T-helper 17 cell (primary cell): Measurements from ENCODE around the gene SMYD4. TPM values are rescaled to one million over a fixed set of nuclear protein-coding genes. Genes with fewer than 3 reads are reported as not detected.
"Not testable (repeated sequence)": the region's sequence is repeated elsewhere in the genome, so short reads cannot be mapped to it uniquely, and the experiment has no call there.

ENCODE experiments used
- ATAC-seq: fragments of 150-1000 bp; cut with Tn5 transposase; 2 replicates; pipeline ENCODE4 v1.10.0; 2021; ENCODE audit warnings: mild to moderate bottlenecking, moderate library complexity
- DNase-seq, 3 donors: peaks; one replicate each; pipeline versions ENCODE4 v3.0.0 to v3.0.0-alpha.2; 2020 to 2021
- H3K9me3 ChIP-seq: one replicate; pipeline ENCODE4 v1.7.0; 2013; ENCODE audit warnings: low read length, mild to moderate bottlenecking; ENCODE audit not compliant: control insufficient read depth, poor library complexity, severe bottlenecking
- H3K27ac Mint-ChIP-seq: one replicate; pipeline ENCODE4 v1.8.0; 2022; ENCODE audit warnings: mild to moderate bottlenecking, moderate library complexity, mixed read lengths
- H3K27me3 Mint-ChIP-seq: one replicate; pipeline ENCODE4 v1.8.0; 2022; ENCODE audit warnings: mixed read lengths
- H3K36me3 Mint-ChIP-seq: one replicate; pipeline ENCODE4 v1.8.0; 2022; ENCODE audit warnings: low read depth, mixed read lengths
- H3K4me1 Mint-ChIP-seq: one replicate; pipeline ENCODE4 v1.8.0; 2022; ENCODE audit warnings: mild to moderate bottlenecking, mixed read lengths
- H3K4me3 Mint-ChIP-seq: one replicate; pipeline ENCODE4 v1.8.0; 2022; ENCODE audit warnings: mild to moderate bottlenecking, moderate library complexity, mixed read lengths
- total RNA-seq, 4 donors: library from RNA in 2 of 4; stranded (reverse) in 2 of 4; gene quantifications; one replicate each; pipeline ENCODE4 v1.2.3 and lab custom pipeline; 2022 to 2026

The SMYD4 gene
- total RNA-seq, 2 donors from 2014 or later = 16.0 to 16.8 TPM

DNA sequence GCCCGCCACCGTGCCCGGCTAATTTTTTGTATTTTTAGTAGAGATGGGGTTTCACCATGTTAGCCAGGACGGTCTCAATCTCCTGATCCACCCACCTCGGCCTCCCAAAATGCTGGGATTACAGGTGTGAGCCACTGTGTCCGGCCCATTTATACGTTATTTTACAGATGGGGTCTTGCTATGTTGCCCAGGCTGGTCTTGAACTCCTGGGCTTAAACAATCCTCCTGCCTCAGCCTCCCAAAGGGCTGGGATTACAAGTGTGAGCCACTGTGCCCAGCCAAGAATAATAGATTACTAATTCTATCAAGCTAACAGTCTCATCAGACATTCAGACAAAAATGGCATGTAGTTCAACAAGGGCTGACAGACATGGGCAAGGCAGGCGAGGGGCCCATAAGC is 19.9 kb downstream of the SMYD4 start:
- not testable (repeated sequence) for DNase-seq, H3K36me3 Mint-ChIP-seq, H3K9me3 ChIP-seq, ATAC-seq, H3K27ac Mint-ChIP-seq, H3K4me1 Mint-ChIP-seq, H3K4me3 Mint-ChIP-seq, H3K27me3 Mint-ChIP-seq

DNA sequence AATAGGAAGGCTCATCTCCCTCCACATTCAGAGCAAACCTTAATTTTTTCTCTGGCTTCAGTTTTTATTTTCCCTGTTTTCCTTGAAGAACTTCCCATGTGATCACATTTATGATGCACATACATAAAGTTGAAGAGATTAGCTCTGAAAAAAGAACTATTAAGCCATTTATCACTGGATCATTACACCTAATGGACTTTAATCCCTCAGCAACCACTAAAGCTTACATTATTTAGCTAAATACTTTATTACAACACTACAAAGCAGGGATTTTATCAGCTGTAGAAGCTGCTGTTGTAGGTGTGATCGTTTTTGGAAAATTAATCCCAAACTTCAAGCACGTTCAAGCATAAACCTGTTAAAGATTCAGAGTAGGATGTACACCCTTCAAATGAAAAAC is 21.1 kb downstream of the SMYD4 start:
- H3K27me3 Mint-ChIP-seq = no peaks in the 10 kb centered on the region
- no peaks in the 10 kb centered on the region for H3K9me3 ChIP-seq
- ATAC-seq = no peak
- H3K36me3 Mint-ChIP-seq = no peaks in the 10 kb centered on the region
- H3K4me3 Mint-ChIP-seq = no peak overlapping the region
- DNase-seq = no peak
- no peak overlapping the region for H3K27ac Mint-ChIP-seq
- no peaks in the 10 kb centered on the region for H3K4me1 Mint-ChIP-seq

- H3K9me3 ChIP-seq = no peaks in the 10 kb centered on the region
- no peaks in the 10 kb centered on the region for H3K36me3 Mint-ChIP-seq
- no peak for ATAC-seq
- H3K4me3 Mint-ChIP-seq = no peak overlapping the region
- no peaks in the 10 kb centered on the region for H3K27me3 Mint-ChIP-seq
- no peak for DNase-seq
- no peaks in the 10 kb centered on the region for H3K4me1 Mint-ChIP-seq
- no peak overlapping the region for H3K27ac Mint-ChIP-seq
Observed at GRCh38 chr17:1807890-1808289, 21.8 kb downstream of the SMYD4 start.

- DNase-seq (no peak), ATAC-seq (no peak)
- H3K9me3 ChIP-seq = no peaks in the 10 kb centered on the region
- no peaks in the 10 kb centered on the region for H3K27me3 Mint-ChIP-seq
- no peak overlapping the region for H3K4me3 Mint-ChIP-seq
- H3K36me3 Mint-ChIP-seq = no peaks in the 10 kb centered on the region
- H3K27ac Mint-ChIP-seq = no peak overlapping the region
- no peaks in the 10 kb centered on the region for H3K4me1 Mint-ChIP-seq
Observed at GRCh38 chr17:1803280-1803679, 26.4 kb downstream of the SMYD4 start.

- Mint-ChIP-seq H3K27me3 (no peaks in the 10 kb centered on the region), H3K4me3 (no peak overlapping the region), H3K27ac (peak overlapping the region; percentile 29), H3K4me1 (peaks cover under 1% of the 10 kb centered on the region), H3K36me3 (peaks cover under 1% of the 10 kb centered on the region)
- ATAC-seq (no peak), DNase-seq (no peak)
- H3K9me3 ChIP-seq = no peaks in the 10 kb centered on the region
Observed at GRCh38 chr17:1802429-1802828, 27.3 kb downstream of the SMYD4 start.

DNA sequence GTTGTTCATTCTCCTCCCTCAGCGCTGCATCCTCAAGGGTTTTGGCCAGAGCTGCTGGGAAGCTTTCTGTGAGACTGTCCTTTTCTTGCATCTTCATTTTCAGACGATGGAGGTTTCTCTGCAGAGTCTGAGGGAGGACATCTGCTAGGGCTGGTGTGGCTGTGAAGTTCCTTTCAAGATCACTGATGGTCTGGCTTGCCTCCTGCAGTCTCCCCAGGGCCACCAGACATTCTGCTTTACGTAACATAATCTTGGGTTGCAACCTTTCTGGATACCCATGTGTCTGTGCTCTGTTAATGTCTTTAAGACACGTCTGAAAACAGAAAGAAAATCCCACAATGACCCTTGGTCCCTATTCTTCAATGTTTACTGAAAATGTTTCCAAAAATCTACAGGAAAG is 29.0 kb downstream of the SMYD4 start:
- Mint-ChIP-seq H3K4me1 (peaks cover 8% of the 10 kb centered on the region), H3K36me3 (peaks cover 2% of the 10 kb centered on the region), H3K27me3 (no peaks in the 10 kb centered on the region), H3K27ac (no peak overlapping the region), H3K4me3 (no peak overlapping the region)
- H3K9me3 ChIP-seq = no peaks in the 10 kb centered on the region
- ATAC-seq (no peak), DNase-seq (no peak)

GRCh38 chr17:1800240-1800639 is 29.5 kb downstream of the SMYD4 start:
- DNase-seq (no peak), ATAC-seq (no peak)
- Mint-ChIP-seq H3K36me3 (peaks cover 2% of the 10 kb centered on the region), H3K4me1 (peaks cover 8% of the 10 kb centered on the region), H3K4me3 (no peak overlapping the region), H3K27ac (no peak overlapping the region), H3K27me3 (no peaks in the 10 kb centered on the region)
- H3K9me3 ChIP-seq = no peaks in the 10 kb centered on the region

DNA sequence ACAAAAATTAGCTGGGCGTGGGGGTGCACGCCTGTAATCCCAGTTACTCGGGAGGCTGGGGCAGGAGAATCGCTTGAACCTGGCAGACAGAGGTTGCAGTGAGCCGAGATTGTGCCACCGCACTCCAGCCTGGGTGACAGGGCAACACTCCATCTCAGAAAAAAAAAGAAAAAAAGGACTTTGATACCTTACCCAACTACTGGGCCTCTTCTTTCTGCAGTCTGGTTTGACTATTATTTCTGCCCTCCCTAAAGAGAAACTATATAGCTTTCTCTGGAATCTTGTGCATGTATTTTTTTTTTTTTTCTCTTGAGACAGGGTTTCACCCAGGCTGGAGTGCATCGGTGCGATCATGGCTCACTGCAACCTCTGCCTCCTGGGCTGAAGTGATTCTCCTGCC is 31.9 kb downstream of the SMYD4 start:
- not testable (repeated sequence) for H3K36me3 Mint-ChIP-seq, H3K27ac Mint-ChIP-seq, H3K4me3 Mint-ChIP-seq, DNase-seq, H3K27me3 Mint-ChIP-seq, ATAC-seq, H3K9me3 ChIP-seq
- H3K4me1 Mint-ChIP-seq = peaks cover 11% of the 10 kb centered on the region

GRCh38 chr17:1797323-1797722 is 32.4 kb downstream of the SMYD4 start:
- Mint-ChIP-seq H3K4me1 (peaks cover 11% of the 10 kb centered on the region), H3K27ac (no peak overlapping the region), H3K27me3 (no peaks in the 10 kb centered on the region), H3K4me3 (no peak overlapping the region), H3K36me3 (peaks cover 2% of the 10 kb centered on the region)
- ATAC-seq (no peak), DNase-seq (no peak)
- H3K9me3 ChIP-seq = no peaks in the 10 kb centered on the region

DNA sequence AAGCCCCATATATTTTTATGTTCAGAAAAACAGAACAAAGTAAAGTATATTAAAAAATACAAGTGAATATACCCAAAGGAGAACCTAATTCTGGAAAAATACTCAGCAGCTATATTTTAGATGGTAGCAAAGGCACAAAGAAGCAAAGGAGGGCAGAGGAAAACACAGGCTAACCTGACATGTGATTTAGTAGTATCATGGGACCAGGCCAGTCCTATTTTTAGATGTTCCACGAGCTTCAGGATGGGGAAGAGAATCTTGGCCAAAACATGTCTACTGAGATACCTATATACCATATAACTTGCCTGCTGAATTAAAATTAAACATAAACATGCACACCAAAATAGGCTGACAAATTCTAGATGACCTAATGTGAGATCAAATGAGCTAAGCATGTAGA is 32.9 kb downstream of the SMYD4 start:
- Mint-ChIP-seq H3K4me1 (peaks cover 11% of the 10 kb centered on the region), H3K36me3 (peaks cover 2% of the 10 kb centered on the region), H3K27me3 (no peaks in the 10 kb centered on the region), H3K27ac (peak overlapping the region; percentile 41), H3K4me3 (no peak overlapping the region)
- ATAC-seq (no peak), DNase-seq (no peak)
- H3K9me3 ChIP-seq = no peaks in the 10 kb centered on the region

- Mint-ChIP-seq H3K4me1 (peaks cover 11% of the 10 kb centered on the region), H3K36me3 (peaks cover 2% of the 10 kb centered on the region), H3K4me3 (no peak overlapping the region), H3K27ac (no peak overlapping the region), H3K27me3 (no peaks in the 10 kb centered on the region)
- DNase-seq (no peak), ATAC-seq (no peak)
- H3K9me3 ChIP-seq = no peaks in the 10 kb centered on the region
Observed at GRCh38 chr17:1793447-1793806, 36.3 kb downstream of the SMYD4 start.

- H3K27me3 Mint-ChIP-seq = no peaks in the 10 kb centered on the region
Observed at GRCh38 chr17:1792495-1793446, 36.9 kb downstream of the SMYD4 start.

GRCh38 chr17:1789936-1790335 is 39.8 kb downstream of the SMYD4 start:
- Mint-ChIP-seq H3K27me3 (no peaks in the 10 kb centered on the region), H3K4me3 (no peak overlapping the region), H3K27ac (no peak overlapping the region), H3K4me1 (peaks cover 3% of the 10 kb centered on the region), H3K36me3 (no peaks in the 10 kb centered on the region)
- ATAC-seq (no peak), DNase-seq (no peak)
- H3K9me3 ChIP-seq = no peaks in the 10 kb centered on the region

More at GRCh38 chr17:1792495-1793446, 36.9 kb downstream of the SMYD4 start:
- DNase-seq (no peak), ATAC-seq (no peak)
- no peak overlapping the region for H3K4me3 Mint-ChIP-seq
- peaks cover 2% of the 10 kb centered on the region for H3K36me3 Mint-ChIP-seq
- H3K4me1 Mint-ChIP-seq = peaks cover 11% of the 10 kb centered on the region
- no peaks in the 10 kb centered on the region for H3K9me3 ChIP-seq
- no peak overlapping the region for H3K27ac Mint-ChIP-seq

DNA sequence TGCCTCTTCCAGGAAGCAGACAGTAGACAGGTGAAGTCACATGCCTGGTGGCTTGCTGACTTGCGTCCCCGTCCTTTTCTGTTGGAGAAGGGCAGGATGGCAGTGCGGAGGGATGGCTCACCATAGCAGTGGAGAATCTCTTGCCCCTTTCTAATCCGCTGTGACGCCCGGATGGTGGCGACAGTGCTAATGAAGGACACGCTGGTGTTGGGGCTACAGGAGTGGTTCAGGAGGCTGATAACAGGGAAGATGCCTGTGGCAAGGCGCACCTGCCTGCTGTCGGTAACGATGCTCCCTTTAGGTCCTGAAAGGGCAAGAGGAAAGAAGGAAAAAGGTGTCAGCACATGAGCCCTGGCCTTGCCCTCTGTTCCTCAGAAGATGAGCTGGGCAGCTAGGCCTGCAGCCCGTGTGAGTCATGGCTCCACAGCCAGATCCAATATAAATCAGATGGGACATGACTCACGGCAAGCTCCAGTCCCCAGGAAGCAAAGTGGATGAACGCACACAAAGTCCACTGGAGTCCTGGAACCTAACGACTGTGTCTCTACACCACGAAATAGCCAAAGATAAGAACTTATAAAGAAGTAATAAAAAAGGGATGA is 42.3 kb downstream of the SMYD4 start:
- H3K4me3 Mint-ChIP-seq = no peak overlapping the region
- H3K4me1 Mint-ChIP-seq = peaks cover 7% of the 10 kb centered on the region
- H3K9me3 ChIP-seq = no peaks in the 10 kb centered on the region
- no peaks in the 10 kb centered on the region for H3K36me3 Mint-ChIP-seq
- no peaks in the 10 kb centered on the region for H3K27me3 Mint-ChIP-seq
- DNase-seq (no peak), ATAC-seq (no peak)
- no peak overlapping the region for H3K27ac Mint-ChIP-seq
